ENCODE results near the gene ATP1A4. TPM values are rescaled to one million over a fixed set of nuclear protein-coding genes. Genes with fewer than 3 reads are reported as not detected.

The ATP1A4 gene
- total and polyA plus RNA-seq, 2 experiments from 2014 or later = not detected

- no peak for DNase-seq
- H3K79me2 ChIP-seq (ENCODE audit: insufficient read depth) = no peaks in the 10 kb centered on the region
- no peaks in the 10 kb centered on the region for H3F3A ChIP-seq (ENCODE audit: insufficient read depth)
- no peak overlapping the region for H2AFZ ChIP-seq
- 97% methylated on average over 2 of the region's 2 CpGs for WGBS, 2 experiments (ENCODE audit: low coverage in 1 of 2, low lambda C conversion rate in 2 of 2, missing lambda C conversion rate in 2 of 2)
- H3K4me3 ChIP-seq = no peak overlapping the region
- TF ChIP-seq EZH2phosphoT487 (IDR thresholded peaks at IDR 0.05; ENCODE audit: insufficient read depth, low read depth) (no peak), EZH2 (IDR thresholded peaks at IDR 0.05; ENCODE audit: insufficient read depth, poor library complexity, severe bottlenecking) (no peak)
- no peaks in the 10 kb centered on the region for H3K4me1 ChIP-seq (ENCODE audit: insufficient read depth)
- H3K9ac ChIP-seq = no peak overlapping the region
- no peaks in the 10 kb centered on the region for H3K9me2 ChIP-seq (ENCODE audit: insufficient read depth)
- in situ Hi-C loops (cut with MboI) = no loop called here
- no peaks in the 10 kb centered on the region for H3K9me3 ChIP-seq (ENCODE audit: low read depth)
- H3K27ac ChIP-seq = no peak overlapping the region
- H3K36me3 ChIP-seq (ENCODE audit: low read depth) = no peaks in the 10 kb centered on the region
- H4K20me1 ChIP-seq (ENCODE audit: insufficient read depth) = no peaks in the 10 kb centered on the region
- H3K4me2 ChIP-seq (ENCODE audit: unreplicated experiment) = no peak overlapping the region
- 0 out of 2 replicates have a peak, but pooled peaks cover 5% of the 10 kb centered on the region for H3K27me3 ChIP-seq (replicated peaks; ENCODE audit: insufficient read depth)
Measured at GRCh38 chr1:160177231-160177630, 25.8 kb downstream of the ATP1A4 start.

DNA sequence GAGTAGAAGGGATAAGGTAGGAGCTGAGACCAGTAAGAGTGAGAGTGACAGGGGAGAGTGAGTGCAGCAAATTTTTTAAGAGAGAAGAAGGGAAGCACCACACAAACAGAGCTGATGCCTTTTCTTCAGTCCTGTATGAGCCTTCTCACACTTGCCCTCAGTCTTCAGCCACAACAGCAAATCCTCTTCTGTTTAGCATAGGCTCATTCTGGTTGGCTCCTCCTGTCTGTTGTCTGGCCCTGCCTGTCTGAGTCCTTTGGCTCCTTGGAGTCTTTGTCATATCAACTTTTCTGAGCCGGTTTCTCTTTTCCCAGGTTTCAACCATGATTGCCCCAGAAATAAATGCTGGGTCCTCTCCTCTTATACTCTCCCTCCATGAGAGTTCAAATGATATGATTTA is 26.3 kb downstream of the ATP1A4 start:
- TF ChIP-seq EZH2 (IDR thresholded peaks at IDR 0.05; ENCODE audit: insufficient read depth, poor library complexity, severe bottlenecking) = no peak
- TF ChIP-seq EZH2phosphoT487 (IDR thresholded peaks at IDR 0.05; ENCODE audit: insufficient read depth, low read depth) = no peak
- in situ Hi-C loops (cut with MboI) = no loop called here
- Histone ChIP-seq H3F3A (ENCODE audit: insufficient read depth) (no peaks in the 10 kb centered on the region), H2AFZ (no peak overlapping the region), H3K4me2 (ENCODE audit: unreplicated experiment) (no peak overlapping the region), H3K79me2 (ENCODE audit: insufficient read depth) (no peaks in the 10 kb centered on the region), H3K4me3 (no peak overlapping the region), H3K27me3 (replicated peaks; ENCODE audit: insufficient read depth) (0 out of 2 replicates have a peak, but pooled peaks cover 5% of the 10 kb centered on the region), H3K9me2 (ENCODE audit: insufficient read depth) (no peaks in the 10 kb centered on the region), H3K36me3 (ENCODE audit: low read depth) (no peaks in the 10 kb centered on the region), H3K4me1 (ENCODE audit: insufficient read depth) (no peaks in the 10 kb centered on the region), H3K9ac (no peak overlapping the region), H4K20me1 (ENCODE audit: insufficient read depth) (no peaks in the 10 kb centered on the region), H3K9me3 (ENCODE audit: low read depth) (no peaks in the 10 kb centered on the region), H3K27ac (no peak overlapping the region)
- no peak for DNase-seq
- 97 to 100% methylated on average over 1 of the region's 1 CpG for WGBS, 2 experiments (ENCODE audit: low coverage in 1 of 2, low lambda C conversion rate in 2 of 2, missing lambda C conversion rate in 2 of 2)

- no peaks in the 10 kb centered on the region for H3K4me1 ChIP-seq (ENCODE audit: insufficient read depth)
- TF ChIP-seq EZH2 (IDR thresholded peaks at IDR 0.05; ENCODE audit: insufficient read depth, poor library complexity, severe bottlenecking) (no peak), EZH2phosphoT487 (IDR thresholded peaks at IDR 0.05; ENCODE audit: insufficient read depth, low read depth) (no peak)
Measured at GRCh38 chr1:160178731-160179130, 27.3 kb downstream of the ATP1A4 start.

GRCh38 chr1:160179336-160179735 is 27.9 kb downstream of the ATP1A4 start:
- Histone ChIP-seq H3K9ac (no peak overlapping the region), H4K20me1 (ENCODE audit: insufficient read depth) (no peaks in the 10 kb centered on the region), H3K27me3 (replicated peaks; ENCODE audit: insufficient read depth) (0 out of 2 replicates have a peak, but pooled peaks cover 5% of the 10 kb centered on the region), H3K4me2 (ENCODE audit: unreplicated experiment) (no peak overlapping the region), H3K9me3 (ENCODE audit: low read depth) (no peaks in the 10 kb centered on the region), H3K79me2 (ENCODE audit: insufficient read depth) (no peaks in the 10 kb centered on the region), H3K27ac (no peak overlapping the region), H2AFZ (no peak overlapping the region), H3K4me1 (ENCODE audit: insufficient read depth) (no peaks in the 10 kb centered on the region), H3F3A (ENCODE audit: insufficient read depth) (no peaks in the 10 kb centered on the region), H3K9me2 (ENCODE audit: insufficient read depth) (no peaks in the 10 kb centered on the region), H3K4me3 (no peak overlapping the region), H3K36me3 (ENCODE audit: low read depth) (no peaks in the 10 kb centered on the region)
- WGBS, 2 experiments (ENCODE audit: low coverage in 1 of 2, low lambda C conversion rate in 2 of 2, missing lambda C conversion rate in 2 of 2) = 5 to 13% methylated on average over 4 of the region's 4 CpGs
- peak; percentile 54 for DNase-seq
- no peak for TF ChIP-seq EZH2 (IDR thresholded peaks at IDR 0.05; ENCODE audit: insufficient read depth, poor library complexity, severe bottlenecking)
- no peak for TF ChIP-seq EZH2phosphoT487 (IDR thresholded peaks at IDR 0.05; ENCODE audit: insufficient read depth, low read depth)
- in situ Hi-C loops (cut with MboI) = no loop called here

More at GRCh38 chr1:160178731-160179130, 27.3 kb downstream of the ATP1A4 start:
- Histone ChIP-seq H3K4me3 (no peak overlapping the region), H3F3A (ENCODE audit: insufficient read depth) (no peaks in the 10 kb centered on the region), H3K4me2 (ENCODE audit: unreplicated experiment) (no peak overlapping the region), H4K20me1 (ENCODE audit: insufficient read depth) (no peaks in the 10 kb centered on the region), H2AFZ (no peak overlapping the region), H3K9me3 (ENCODE audit: low read depth) (no peaks in the 10 kb centered on the region), H3K9ac (no peak overlapping the region), H3K27ac (no peak overlapping the region), H3K9me2 (ENCODE audit: insufficient read depth) (no peaks in the 10 kb centered on the region), H3K36me3 (ENCODE audit: low read depth) (no peaks in the 10 kb centered on the region), H3K79me2 (ENCODE audit: insufficient read depth) (no peaks in the 10 kb centered on the region), H3K27me3 (replicated peaks; ENCODE audit: insufficient read depth) (0 out of 2 replicates have a peak, but pooled peaks cover 5% of the 10 kb centered on the region)
- in situ Hi-C loops (cut with MboI) = no loop called here
- WGBS, 2 experiments (ENCODE audit: low coverage in 1 of 2, low lambda C conversion rate in 2 of 2, missing lambda C conversion rate in 2 of 2) = 72 to 76% methylated on average over 2 of the region's 2 CpGs
- DNase-seq = no peak

GRCh38 chr1:160186246-160186645 is 34.8 kb downstream of the ATP1A4 start:
- WGBS, 2 experiments (ENCODE audit: low coverage in 1 of 2, low lambda C conversion rate in 2 of 2, missing lambda C conversion rate in 2 of 2) = 67 to 74% methylated on average over 7 of the region's 7 CpGs
- Histone ChIP-seq H3K27me3 (replicated peaks; ENCODE audit: insufficient read depth) (no peaks in the 10 kb centered on the region), H3K9ac (no peak overlapping the region), H3K4me3 (no peak overlapping the region), H3K27ac (no peak overlapping the region), H3K36me3 (ENCODE audit: low read depth) (no peaks in the 10 kb centered on the region), H3K9me2 (ENCODE audit: insufficient read depth) (no peaks in the 10 kb centered on the region), H3K9me3 (ENCODE audit: low read depth) (no peaks in the 10 kb centered on the region), H4K20me1 (ENCODE audit: insufficient read depth) (no peaks in the 10 kb centered on the region), H3K4me2 (ENCODE audit: unreplicated experiment) (no peak overlapping the region), H3F3A (ENCODE audit: insufficient read depth) (no peaks in the 10 kb centered on the region), H2AFZ (no peak overlapping the region), H3K79me2 (ENCODE audit: insufficient read depth) (no peaks in the 10 kb centered on the region), H3K4me1 (ENCODE audit: insufficient read depth) (no peaks in the 10 kb centered on the region)
- TF ChIP-seq EZH2 (IDR thresholded peaks at IDR 0.05; ENCODE audit: insufficient read depth, poor library complexity, severe bottlenecking) (no peak), EZH2phosphoT487 (IDR thresholded peaks at IDR 0.05; ENCODE audit: insufficient read depth, low read depth) (no peak)
- in situ Hi-C loops (cut with MboI) = no loop called here
- DNase-seq = no peak
